GM18517 (cell line): ENCODE results near the gene CD2AP.

Experiments used
- ATAC-seq: cut with Tn5 transposase; IDR thresholded peaks from one replicate; pipeline ENCODE4 v1.9.1; 2021; ENCODE audit warnings: mild to moderate bottlenecking, moderate library complexity; ENCODE audit not compliant: unreplicated experiment

Gene CD2AP

DNA sequence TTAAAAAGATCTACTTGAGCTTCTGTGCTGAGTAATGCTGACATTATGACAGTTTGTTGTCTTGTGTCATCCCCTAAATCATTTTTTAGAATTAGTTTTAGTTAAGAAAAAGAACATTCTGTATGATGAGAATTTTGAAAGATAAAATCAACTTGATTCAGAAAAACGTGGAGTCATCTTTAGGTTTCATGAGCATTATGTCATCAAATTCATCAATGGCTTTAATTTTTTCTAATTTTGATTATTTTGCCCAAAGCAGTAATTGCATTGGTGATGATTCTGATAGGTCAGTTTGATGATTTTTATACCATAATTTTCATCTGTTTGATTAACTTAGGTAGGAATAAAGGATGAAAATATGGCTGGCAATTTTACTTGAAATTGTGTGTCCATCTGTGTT, 194.2 kb downstream of the CD2AP start:
- no peak for ATAC-seq

DNA sequence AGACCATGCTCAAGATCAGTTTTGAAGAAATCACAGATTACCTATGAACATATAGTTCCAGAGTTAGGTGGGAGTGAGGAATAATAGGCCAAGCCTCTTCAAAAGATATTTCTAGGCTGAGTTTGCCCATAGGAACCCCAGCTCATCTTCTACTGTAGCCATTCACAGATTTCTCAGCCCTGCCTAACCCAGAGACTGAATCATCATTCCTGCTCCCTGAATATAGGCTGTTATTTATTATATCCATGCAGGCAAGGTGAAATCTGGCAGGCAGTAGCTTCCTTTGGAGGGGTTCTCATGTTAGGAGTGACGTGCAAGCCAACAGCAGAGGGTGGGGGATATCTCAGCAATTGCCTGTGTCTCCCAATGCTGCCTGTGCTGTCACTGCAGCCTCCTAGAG, 195.2 kb downstream of the CD2AP start:
- ATAC-seq = no peak

DNA sequence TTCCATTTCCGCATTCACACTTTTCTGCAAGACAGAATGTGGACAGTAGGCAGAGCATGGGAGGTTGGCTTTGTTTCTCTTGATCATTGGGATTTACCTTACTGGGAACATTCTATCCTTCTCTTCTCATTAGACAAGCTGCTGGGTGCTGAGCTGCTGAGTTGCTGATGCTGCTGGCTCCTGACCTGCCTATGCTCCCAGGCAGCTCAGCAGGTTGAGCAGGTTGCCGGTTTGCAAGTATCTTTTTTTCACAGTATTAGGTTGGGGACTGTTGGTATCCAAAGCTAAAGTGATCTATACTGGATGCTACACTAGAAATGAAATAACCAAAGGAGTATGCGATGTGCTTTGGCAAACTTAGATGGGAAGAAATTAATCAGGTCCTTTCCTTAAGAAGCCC, 197.1 kb downstream of the CD2AP start:
- no peak for ATAC-seq
